K562 (cell line): ENCODE data around the gene RMP24.

ENCODE experiments used
- ATAC-seq: fragments of 200-7000 bp; cut with Tn5 transposase; 3 replicates; pipeline ENCODE4 v1.9.1; 2020; ENCODE audit warnings: moderate library complexity
- BruUV-seq: library from RNA; stranded (reverse); fragments of 400-500 nt; replicated peaks from 2 replicates; lab custom pipeline; 2021; lab: Mats Ljungman, UMichigan
- CTCF ChIA-PET: fragments of 300-600 bp; formaldehyde crosslinking; extraction: SDS; loops from one replicate; lab custom pipeline; 2021; ENCODE audit warnings: low intra/inter-chr PET ratio; lab: Yijun Ruan, JAX
- POLR2A ChIA-PET: fragments of 300-600, 350-650 bp; sonication (Branson Sonifier 250); formaldehyde crosslinking; extraction: SDS; loops from one replicate; lab custom pipeline; 2021; ENCODE audit warnings: antibody characterized with exemption, inconsistent platforms; lab: Yijun Ruan, JAX
- DNase-seq, 4 experiments: peaks; one replicate each; pipeline versions ENCODE4 v3.0.0 to v3.0.0-alpha.2; 2011 to 2018; ENCODE audit warnings: low spot score in 3 of 4, mixed read lengths in 3 of 4; ENCODE audit errors: extremely low read depth in 1 of 4
- FAIRE-seq: peaks from 2 replicates; lab custom pipeline; 2011; peaks lifted over from hg19 to GRCh38; lab: Jason Lieb, UNC
- H2AFZ ChIP-seq: 2 replicates; pipeline ENCODE4 v1.6.0; 2011; ENCODE audit warnings: low read depth, low read length, control low read depth, inconsistent platforms
- H3K27ac ChIP-seq: fragments of 200-600 bp; 3 replicates; pipeline ENCODE4 v1.8.0; 2011; ENCODE audit warnings: low read depth, mild to moderate bottlenecking, control low read depth, inconsistent platforms, low read length, moderate library complexity, mixed read lengths; ENCODE audit errors: extremely low read depth
- H3K27me3 ChIP-seq, 2 experiments: fragments of 300-600 bp in 1 of 2; 2 replicates in 1 of 2; 3 replicates in 1 of 2; pipeline versions ENCODE4 v1.6.0 to v1.8.0; 2011; ENCODE audit warnings: inconsistent platforms in 2 of 2, low read length in 2 of 2, mild to moderate bottlenecking in 1 of 2, mixed read lengths in 1 of 2, moderate library complexity in 1 of 2; ENCODE audit not compliant: control insufficient read depth in 2 of 2, insufficient read depth in 2 of 2
- H3K36me3 ChIP-seq: fragments of 300-600 bp; 3 replicates; pipeline ENCODE4 v1.8.0; 2011; ENCODE audit warnings: mild to moderate bottlenecking, low read length, inconsistent platforms; ENCODE audit not compliant: control insufficient read depth, insufficient read depth
- H3K4me1 ChIP-seq, 2 experiments: fragments of 200-600 bp in 1 of 2; replicated peaks in 1 of 2; 2 replicates in 1 of 2; 3 replicates in 1 of 2; pipeline versions ENCODE4 v1.5.1 to v1.8.0; 2011; ENCODE audit warnings: inconsistent platforms in 2 of 2, low read length in 2 of 2, mild to moderate bottlenecking in 1 of 2, mixed read lengths in 1 of 2, moderate library complexity in 1 of 2; ENCODE audit not compliant: control insufficient read depth in 2 of 2, insufficient read depth in 2 of 2
- H3K4me2 ChIP-seq: 2 replicates; pipeline ENCODE4 v1.6.1; 2011; ENCODE audit warnings: low read length, control low read depth, inconsistent platforms, mixed read lengths; ENCODE audit not compliant: insufficient read depth
- H3K4me3 ChIP-seq: fragments of 200-600 bp; sonication (generic), shearing (Covaris generic); 2 replicates; pipeline ENCODE4 v1.5.1; 2016; ENCODE audit warnings: control low read depth, inconsistent platforms
- H3K79me2 ChIP-seq: fragments of 200-600 bp; 3 replicates; pipeline ENCODE4 v1.8.0; 2011; ENCODE audit warnings: low read length, inconsistent platforms; ENCODE audit not compliant: control insufficient read depth, insufficient read depth
- H3K9ac ChIP-seq, 2 experiments: 2 replicates each; pipeline versions ENCODE4 v1.6.0 to v1.6.1; 2011; ENCODE audit warnings: low read depth in 2 of 2, low read length in 2 of 2, control low read depth in 1 of 2, inconsistent platforms in 1 of 2, mild to moderate bottlenecking in 1 of 2, mixed read lengths in 1 of 2; ENCODE audit not compliant: insufficient read depth in 1 of 2
- H3K9me1 ChIP-seq: one replicate; pipeline ENCODE4 v1.6.0; 2011; ENCODE audit warnings: inconsistent platforms, mild to moderate bottlenecking, low read length, moderate library complexity; ENCODE audit not compliant: control insufficient read depth, insufficient read depth
- H3K9me3 ChIP-seq: replicated peaks from 2 replicates; pipeline ENCODE4 v1.5.1; 2011; ENCODE audit warnings: low read depth, low read length, inconsistent platforms; ENCODE audit not compliant: control insufficient read depth, insufficient read depth
- H4K20me1 ChIP-seq: replicated peaks from 2 replicates; pipeline ENCODE4 v1.6.1; 2011; ENCODE audit warnings: low read length, inconsistent platforms, mixed read lengths; ENCODE audit not compliant: control insufficient read depth, insufficient read depth
- BCOR ChIP-seq: fragments of 450-650 bp; IDR thresholded peaks from 2 replicates; pipeline ENCODE4 v1.6.1; 2016
- CREB1 ChIP-seq, 2 experiments: sonication (generic) in 1 of 2; formaldehyde crosslinking in 1 of 2; IDR thresholded peaks; 2 replicates each; pipeline versions ENCODE4 v1.6.1 to v1.8.0; 2012 to 2022; ENCODE audit warnings: inconsistent platforms in 1 of 2, mild to moderate bottlenecking in 1 of 2, missing genetic modification reagents in 1 of 2, moderate library complexity in 1 of 2
- CXXC5 ChIP-seq: fragments of 250-450 bp; sonication (Bioruptor Pico); IDR thresholded peaks from 2 replicates; pipeline ENCODE4 v1.8.0; 2022; ENCODE audit warnings: inconsistent platforms, mild to moderate bottlenecking, moderate library complexity
- FOXA1 ChIP-seq: fragments of 450-650 bp; IDR thresholded peaks from 2 replicates; pipeline ENCODE4 v1.6.1; 2016; ENCODE audit warnings: mild to moderate bottlenecking, borderline replicate concordance
- FOXJ2 ChIP-seq: fragments of 200-800 bp; sonication (Bioruptor generic); IDR thresholded peaks from 2 replicates; pipeline ENCODE4 v1.6.1; 2016; ENCODE audit warnings: missing genetic modification characterization, missing compliant biosample characterization
- HDAC2 ChIP-seq: fragments of 450-650 bp; IDR thresholded peaks from 2 replicates; pipeline ENCODE4 v1.6.1; 2016; ENCODE audit warnings: mild to moderate bottlenecking
- MAFG ChIP-seq: fragments of 450-650 bp; conservative IDR thresholded peaks from 2 replicates; pipeline ENCODE4 v1.6.1; 2016; ENCODE audit warnings: missing genetic modification characterization, missing compliant biosample characterization
- MYNN ChIP-seq, 2 experiments: sonication (generic); formaldehyde crosslinking in 1 of 2; IDR thresholded peaks; 2 replicates each; pipeline versions ENCODE4 v1.5.0 to v1.6.1; 2016 to 2020; ENCODE audit warnings: antibody characterized with exemption in 1 of 2, missing genetic modification reagents in 1 of 2
- NEUROD1 ChIP-seq: fragments of 150-350 bp; IDR thresholded peaks from 2 replicates; pipeline ENCODE4 v1.6.1; 2014; ENCODE audit warnings: borderline replicate concordance, low read length, low read depth; ENCODE audit not compliant: partially characterized antibody
- NFE2L1 ChIP-seq: fragments of 450-650 bp; IDR thresholded peaks from 2 replicates; pipeline ENCODE4 v1.6.1; 2016; ENCODE audit warnings: missing genetic modification characterization, low read depth, mild to moderate bottlenecking, missing compliant biosample characterization, moderate library complexity, borderline replicate concordance
- POLR2A ChIP-seq: fragments of 450-650 bp; conservative IDR thresholded peaks from 2 replicates; pipeline ENCODE4 v1.6.1; 2016
- SAFB ChIP-seq: fragments of 200-400 bp; formaldehyde crosslinking; IDR thresholded peaks from 2 replicates; pipeline ENCODE4 v1.6.1; 2017; ENCODE audit warnings: low read depth, low read length, borderline replicate concordance
- TAF7 ChIP-seq: fragments of 450-650 bp; IDR thresholded peaks from 2 replicates; pipeline ENCODE4 v1.6.1; 2016; ENCODE audit warnings: missing genetic modification characterization, missing compliant biosample characterization
- ZKSCAN3 ChIP-seq: fragments of 250-450 bp; sonication (Bioruptor Pico); IDR thresholded peaks from 2 replicates; pipeline ENCODE4 v1.4.0; 2020
- ZNF274 ChIP-seq: IDR thresholded peaks from 2 replicates; pipeline ENCODE4 v1.6.1; 2011; ENCODE audit warnings: low read depth, mild to moderate bottlenecking, low read length, moderate library complexity, borderline replicate concordance
- WGBS: fragments of 100-300 bp; shearing (Covaris generic); methylation state at CpG from one replicate; pipeline ENCODE4 v1.1.6; 2016; ENCODE audit warnings: low coverage, mixed read lengths; ENCODE audit not compliant: insufficient coverage; ENCODE audit errors: missing lambda C conversion rate; 5-methylcytosine and 5-hydroxymethylcytosine counted together
- in situ Hi-C: fragments of 300-500 bp; cut with MboI; formaldehyde crosslinking; loops from 4 replicates; pipeline ENCODE4 v1.15.0; 2018; ENCODE audit warnings: inconsistent platforms, mixed read lengths
- intact Hi-C: fragments of 100-400 bp; cut with micrococcal nuclease; formaldehyde crosslinking; loops from 2 replicates; pipeline ENCODE4 v1.14.2; 2022
- TF ChIP-seq, protein P1 (sequence below): sonication (generic); formaldehyde crosslinking; IDR thresholded peaks from 2 replicates; pipeline ENCODE4 v1.8.0; 2022; ENCODE audit warnings: missing genetic modification reagents, mild to moderate bottlenecking, borderline replicate concordance
- TF ChIP-seq, protein P2 (sequence below): fragments of 450-650 bp; formaldehyde crosslinking; IDR thresholded peaks from 2 replicates; pipeline ENCODE4 v1.4.0; 2022; ENCODE audit warnings: missing genetic modification characterization
- TF ChIP-seq, protein P3 (sequence below): fragments of 450-650 bp; IDR thresholded peaks from 2 replicates; pipeline ENCODE4 v1.6.1; 2016; ENCODE audit warnings: missing biosample characterization, missing genetic modification characterization

RMP24 gene

DNA sequence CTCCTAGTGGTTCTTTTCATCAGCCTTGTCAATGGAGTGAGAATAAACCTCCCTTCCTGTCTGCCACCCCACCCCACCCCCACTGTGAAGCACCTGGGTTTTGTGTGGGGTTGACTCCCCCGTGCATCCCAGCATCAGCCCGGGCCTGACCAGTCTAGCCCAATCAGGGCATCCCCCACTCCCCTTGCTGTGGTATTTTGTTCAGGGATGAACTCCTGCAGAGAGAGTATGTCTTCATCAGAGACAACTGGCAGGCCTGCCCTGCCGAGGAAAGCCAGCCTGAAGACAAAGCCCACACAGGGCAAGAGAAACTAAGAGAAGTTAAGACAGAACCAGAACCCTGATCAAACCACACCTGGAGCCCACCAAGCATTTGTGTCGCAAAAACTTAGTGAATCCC lies 36.7 kb upstream of the RMP24 start:
- no peaks in the 10 kb centered on the region for H3K36me3 ChIP-seq
- BruUV-seq = no TSS peak
- no peaks in the 10 kb centered on the region for H3K9me1 ChIP-seq
- no peak for ATAC-seq
- WGBS = 9% methylated on average over 4 of the region's 4 CpGs
- in situ Hi-C loops = no loop called here
- FAIRE-seq = no peak
- intact Hi-C loops = no loop called here
- no peak for TF ChIP-seq CXXC5 (CRISPR knock-in tag)
- TF ChIP-seq ZNF274 = no peak
- TF ChIP-seq BCOR = no peak
- TF ChIP-seq HDAC2 = no peak
- TF ChIP-seq FOXA1 = no peak
- TF ChIP-seq NFE2L1 (tag) = no peak
- no peak for TF ChIP-seq CREB1 (IDR thresholded peaks at IDR 0.05)
- no peak for TF ChIP-seq CREB1 (CRISPR knock-in tag; IDR thresholded peaks at IDR 0.05)
- TF ChIP-seq SAFB = no peak
- TF ChIP-seq, protein P1, sequence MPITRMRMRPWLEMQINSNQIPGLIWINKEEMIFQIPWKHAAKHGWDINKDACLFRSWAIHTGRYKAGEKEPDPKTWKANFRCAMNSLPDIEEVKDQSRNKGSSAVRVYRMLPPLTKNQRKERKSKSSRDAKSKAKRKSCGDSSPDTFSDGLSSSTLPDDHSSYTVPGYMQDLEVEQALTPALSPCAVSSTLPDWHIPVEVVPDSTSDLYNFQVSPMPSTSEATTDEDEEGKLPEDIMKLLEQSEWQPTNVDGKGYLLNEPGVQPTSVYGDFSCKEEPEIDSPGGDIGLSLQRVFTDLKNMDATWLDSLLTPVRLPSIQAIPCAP (CRISPR knock-in tag) = no peak
- TF ChIP-seq POLR2A = no peak
- no peak for TF ChIP-seq TAF7
- TF ChIP-seq MAFG (tag) = no peak
- TF ChIP-seq, protein P2, sequence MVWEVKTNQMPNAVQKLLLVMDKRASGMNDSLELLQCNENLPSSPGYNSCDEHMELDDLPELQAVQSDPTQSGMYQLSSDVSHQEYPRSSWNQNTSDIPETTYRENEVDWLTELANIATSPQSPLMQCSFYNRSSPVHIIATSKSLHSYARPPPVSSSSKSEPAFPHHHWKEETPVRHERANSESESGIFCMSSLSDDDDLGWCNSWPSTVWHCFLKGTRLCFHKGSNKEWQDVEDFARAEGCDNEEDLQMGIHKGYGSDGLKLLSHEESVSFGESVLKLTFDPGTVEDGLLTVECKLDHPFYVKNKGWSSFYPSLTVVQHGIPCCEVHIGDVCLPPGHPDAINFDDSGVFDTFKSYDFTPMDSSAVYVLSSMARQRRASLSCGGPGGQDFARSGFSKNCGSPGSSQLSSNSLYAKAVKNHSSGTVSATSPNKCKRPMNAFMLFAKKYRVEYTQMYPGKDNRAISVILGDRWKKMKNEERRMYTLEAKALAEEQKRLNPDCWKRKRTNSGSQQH (CRISPR knock-in tag) = no peak
- no peak for TF ChIP-seq FOXJ2 (tag)
- no peak for TF ChIP-seq NEUROD1
- TF ChIP-seq, protein P3, sequence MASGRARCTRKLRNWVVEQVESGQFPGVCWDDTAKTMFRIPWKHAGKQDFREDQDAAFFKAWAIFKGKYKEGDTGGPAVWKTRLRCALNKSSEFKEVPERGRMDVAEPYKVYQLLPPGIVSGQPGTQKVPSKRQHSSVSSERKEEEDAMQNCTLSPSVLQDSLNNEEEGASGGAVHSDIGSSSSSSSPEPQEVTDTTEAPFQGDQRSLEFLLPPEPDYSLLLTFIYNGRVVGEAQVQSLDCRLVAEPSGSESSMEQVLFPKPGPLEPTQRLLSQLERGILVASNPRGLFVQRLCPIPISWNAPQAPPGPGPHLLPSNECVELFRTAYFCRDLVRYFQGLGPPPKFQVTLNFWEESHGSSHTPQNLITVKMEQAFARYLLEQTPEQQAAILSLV (tag) = no peak
- no peak for TF ChIP-seq ZKSCAN3 (CRISPR knock-in tag)
- TF ChIP-seq MYNN (IDR thresholded peaks at IDR 0.05) = no peak
- no peak for TF ChIP-seq MYNN (CRISPR knock-in tag; IDR thresholded peaks at IDR 0.05)
- no peak overlapping the region for H3K4me2 ChIP-seq
- H2AFZ ChIP-seq = no peak overlapping the region
- POLR2A ChIA-PET = no interaction called here
- H3K27me3 ChIP-seq = no peaks in the 10 kb centered on the region
- no peak overlapping the region for H3K9ac ChIP-seq
- H4K20me1 ChIP-seq = no peaks in the 10 kb centered on the region
- no peak for DNase-seq
- H3K4me3 ChIP-seq = no peak overlapping the region
- no peaks in the 10 kb centered on the region for H3K79me2 ChIP-seq
- no peaks in the 10 kb centered on the region for H3K4me1 ChIP-seq
- no peaks in the 10 kb centered on the region for H3K9me3 ChIP-seq
- CTCF ChIA-PET = no interaction called here
- no peak overlapping the region for H3K27ac ChIP-seq
